ENCODE results near the gene ST8SIA6.

The ST8SIA6 gene

DNA sequence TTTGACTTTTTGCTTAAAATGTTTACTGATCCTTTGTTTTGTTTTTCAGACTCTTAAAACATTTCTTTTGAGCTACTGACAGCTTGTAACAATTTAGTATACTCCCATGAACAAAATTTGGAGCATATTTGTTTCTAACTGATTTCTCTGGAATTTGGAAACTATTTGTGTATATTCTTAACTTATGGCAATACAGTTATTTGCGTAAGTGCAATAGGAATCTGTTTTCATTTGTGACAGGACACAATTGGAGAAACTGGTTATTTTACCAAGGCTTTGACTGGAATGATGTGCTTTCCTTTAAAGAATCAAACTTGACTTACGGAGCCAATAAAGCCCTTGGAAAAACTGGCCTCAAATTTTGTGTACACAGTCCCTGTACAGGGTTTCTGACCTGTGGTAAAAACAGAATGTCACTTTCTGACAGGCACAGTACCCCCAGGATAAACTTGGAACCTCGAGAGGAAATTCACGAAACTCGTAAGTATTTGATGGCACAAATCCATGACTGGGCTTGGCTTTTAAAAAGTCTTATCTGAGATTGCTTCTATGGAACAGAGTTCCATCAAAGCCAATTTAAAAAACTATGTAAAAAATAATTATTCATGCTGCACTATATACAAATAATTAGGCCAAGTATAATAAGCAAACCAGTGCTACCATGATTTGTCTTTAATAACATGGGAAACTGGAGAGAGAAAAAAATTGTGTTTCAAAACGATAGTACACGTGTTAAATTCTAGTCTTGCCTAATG is 70.4 kb downstream of the ST8SIA6 start:
- no peak for DNase-seq

DNA sequence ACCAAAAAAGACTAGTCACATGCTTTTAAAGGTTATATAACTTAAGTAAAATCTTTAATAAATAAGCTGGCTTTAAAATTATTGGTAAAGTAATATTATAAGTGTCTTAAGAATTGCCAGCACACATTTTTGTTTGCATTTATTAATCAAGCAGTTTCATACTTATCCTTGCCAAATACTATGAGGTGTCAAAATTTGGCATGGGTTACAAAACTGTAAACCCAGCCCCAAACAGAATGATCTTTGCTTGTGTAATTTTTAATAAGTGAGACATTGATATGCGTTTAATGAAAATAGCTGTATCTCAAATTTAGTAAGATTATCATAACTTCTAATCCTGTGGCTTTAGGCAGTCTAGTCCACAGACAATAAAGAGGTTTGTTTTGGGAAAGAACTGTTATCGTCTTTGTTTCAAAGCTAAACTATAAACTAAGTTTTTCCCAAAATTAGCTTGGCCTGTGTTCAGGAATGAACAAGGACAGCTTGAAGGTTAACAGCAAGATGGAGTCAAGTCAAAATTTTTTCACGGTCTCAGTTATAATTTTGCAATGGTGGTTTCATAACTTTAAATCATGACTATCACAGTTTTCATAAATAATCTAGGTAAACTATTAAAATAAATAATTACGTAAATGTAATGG is 72.8 kb downstream of the ST8SIA6 start:
- no peak for DNase-seq

DNA sequence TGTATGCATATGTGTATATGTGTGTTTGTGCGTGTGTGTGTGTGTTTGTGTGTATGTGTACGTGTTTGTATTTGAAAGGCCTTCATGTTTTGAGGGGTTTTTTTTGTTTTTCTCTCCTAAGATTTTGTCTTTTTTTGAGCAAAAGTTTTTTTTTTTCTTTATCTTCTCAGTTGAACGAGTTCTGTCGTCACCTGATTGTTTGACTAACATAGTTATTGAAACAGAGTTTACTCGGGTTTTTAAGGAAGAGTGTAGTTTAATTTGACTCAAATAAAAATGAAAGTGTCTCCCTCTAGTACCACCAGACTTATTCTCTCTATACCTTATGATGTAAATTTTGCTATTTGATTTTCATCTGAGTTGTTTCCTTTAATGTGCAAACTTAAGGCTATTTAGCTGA is 73.5 kb downstream of the ST8SIA6 start:
- no peak for DNase-seq

DNA sequence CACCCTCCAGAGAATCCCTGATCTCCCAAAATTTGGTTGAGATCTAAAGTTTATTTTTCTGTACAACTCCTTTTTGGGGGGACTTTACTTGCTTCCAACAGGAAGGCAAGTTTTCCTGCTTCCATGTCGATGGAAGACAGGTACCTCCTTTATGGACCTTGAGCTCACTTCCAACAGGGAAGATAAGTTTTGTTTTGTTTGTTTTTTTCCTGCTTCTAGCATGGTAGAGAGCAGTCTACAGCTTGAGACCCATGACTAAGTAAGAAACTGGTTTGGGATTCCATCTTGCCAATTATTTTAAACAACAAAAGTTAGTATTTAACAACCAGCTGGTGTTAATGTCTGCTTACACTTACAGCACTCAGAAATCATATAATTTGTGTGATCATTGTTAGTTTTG is 74.4 kb downstream of the ST8SIA6 start:
- no peak for DNase-seq

DNA sequence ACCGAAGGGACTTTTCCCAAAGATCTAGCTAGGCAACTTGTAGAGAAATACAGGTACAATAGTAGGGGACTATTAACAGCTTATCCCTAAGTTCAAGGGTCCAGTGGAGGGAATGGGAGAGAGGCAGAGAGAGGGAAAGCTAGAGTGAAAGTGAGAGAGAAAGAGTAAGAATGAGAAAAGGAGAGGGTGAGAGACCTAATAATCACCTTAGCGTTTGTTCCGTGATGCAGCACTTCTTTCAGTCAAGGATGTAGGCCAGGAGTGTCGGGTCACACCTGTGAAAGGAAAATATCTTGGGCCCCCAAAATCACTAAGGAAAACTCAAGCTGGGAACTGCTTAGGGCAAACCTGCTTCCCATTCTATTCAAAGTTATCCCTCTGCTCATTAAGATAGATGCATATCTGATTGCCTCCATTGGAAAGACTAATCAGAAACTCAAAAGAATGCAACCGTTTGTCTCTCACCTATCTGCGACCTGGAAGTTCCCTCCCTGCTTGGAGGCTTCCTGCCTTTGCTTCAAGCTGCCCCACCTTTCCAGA is 75.2 kb downstream of the ST8SIA6 start:
- DNase-seq = no peak

DNA sequence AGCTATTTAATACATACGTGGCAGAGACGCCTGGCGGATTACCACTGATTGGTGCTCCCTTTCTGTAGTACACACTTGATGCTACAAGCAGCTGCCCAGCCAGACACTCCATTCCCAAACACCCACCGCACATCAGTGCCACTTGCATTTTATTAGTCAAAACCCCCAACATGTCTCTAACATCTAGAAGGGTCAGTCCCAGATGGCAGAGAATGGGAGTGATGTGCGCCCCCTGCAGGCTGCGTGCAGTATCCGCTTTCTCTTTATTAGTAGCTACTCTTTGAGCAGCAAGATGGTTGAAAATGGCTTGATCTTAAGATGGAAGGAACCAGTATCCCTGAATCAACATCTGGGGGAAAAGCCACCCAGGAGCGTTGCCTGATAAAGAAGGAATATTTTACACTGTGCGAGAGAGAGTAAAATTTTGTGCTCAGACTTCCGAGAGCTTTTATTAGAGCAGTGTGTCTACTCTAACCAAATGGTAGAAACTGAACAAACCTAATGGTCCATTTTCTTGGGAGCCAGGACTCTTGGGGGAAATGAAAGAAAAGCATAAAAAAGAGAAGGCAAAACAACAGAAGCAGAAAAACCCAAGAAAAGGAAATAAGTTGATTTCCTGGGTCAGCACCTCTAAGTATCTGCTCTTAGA is 78.3 kb downstream of the ST8SIA6 start:
- no peak for DNase-seq

DNA sequence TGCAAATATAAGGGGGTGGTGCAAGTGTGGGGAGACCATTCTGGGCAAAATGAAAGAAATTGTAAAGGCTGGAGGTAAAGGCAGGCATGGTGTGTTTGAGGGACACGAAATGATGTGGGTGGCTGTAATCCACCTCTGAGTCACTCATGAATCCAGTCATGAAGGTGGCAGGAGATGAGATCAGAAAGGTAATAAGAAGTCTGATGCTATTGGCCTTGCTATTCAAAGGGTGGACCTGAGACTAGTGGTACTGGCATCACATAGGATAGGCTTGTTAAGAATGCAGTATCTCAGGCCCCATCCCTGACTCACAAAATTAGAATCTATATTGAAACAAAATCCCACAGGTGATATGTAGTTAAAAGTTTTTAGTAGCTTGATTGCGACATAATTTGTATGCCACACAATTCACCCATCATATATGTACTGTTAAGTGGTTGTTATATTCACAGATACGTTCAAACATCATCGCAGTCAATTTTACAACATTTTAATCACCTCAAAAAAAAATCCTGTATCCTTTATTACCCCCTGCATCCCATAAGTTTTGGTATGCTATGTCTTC is 85.6 kb downstream of the ST8SIA6 start:
- DNase-seq = no peak

DNA sequence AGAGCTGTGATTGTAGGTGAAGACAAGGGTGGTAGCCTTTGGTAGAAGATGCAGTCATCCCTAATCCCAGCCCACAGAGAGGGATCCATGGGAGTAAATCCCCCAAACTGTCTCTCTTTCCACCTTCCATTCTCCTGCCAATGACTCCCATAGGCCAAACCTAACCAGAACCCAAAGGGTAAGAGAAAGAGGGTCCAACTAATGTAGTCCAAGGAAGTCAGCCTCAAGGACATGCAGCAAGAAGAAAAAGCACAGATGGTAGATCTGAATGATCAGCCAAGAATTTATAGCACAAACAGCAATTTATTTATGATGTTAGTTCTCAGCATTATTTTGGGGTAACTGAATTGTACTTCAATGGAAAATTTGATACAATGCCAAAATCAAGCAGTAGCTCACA is 87.7 kb downstream of the ST8SIA6 start:
- DNase-seq = no peak

DNA sequence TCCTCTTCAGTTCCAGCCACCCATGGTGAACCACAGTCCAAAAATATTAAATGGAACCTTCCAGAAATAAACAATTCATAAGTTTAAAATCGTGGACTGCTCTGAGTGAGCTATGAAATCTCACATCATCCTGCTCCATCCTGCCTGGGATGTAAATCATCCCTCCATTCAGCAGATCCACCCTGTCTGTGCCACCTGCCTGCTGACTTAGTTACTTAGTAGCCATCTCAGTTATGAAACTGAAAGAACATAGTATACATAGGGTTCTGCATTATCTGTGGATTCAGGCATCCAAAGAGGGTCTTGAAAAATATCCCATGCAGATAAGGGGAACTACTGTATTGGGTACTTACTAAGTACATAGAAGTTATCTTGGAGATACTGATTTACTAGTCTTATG is 89.0 kb downstream of the ST8SIA6 start:
- no peak for DNase-seq

DNA sequence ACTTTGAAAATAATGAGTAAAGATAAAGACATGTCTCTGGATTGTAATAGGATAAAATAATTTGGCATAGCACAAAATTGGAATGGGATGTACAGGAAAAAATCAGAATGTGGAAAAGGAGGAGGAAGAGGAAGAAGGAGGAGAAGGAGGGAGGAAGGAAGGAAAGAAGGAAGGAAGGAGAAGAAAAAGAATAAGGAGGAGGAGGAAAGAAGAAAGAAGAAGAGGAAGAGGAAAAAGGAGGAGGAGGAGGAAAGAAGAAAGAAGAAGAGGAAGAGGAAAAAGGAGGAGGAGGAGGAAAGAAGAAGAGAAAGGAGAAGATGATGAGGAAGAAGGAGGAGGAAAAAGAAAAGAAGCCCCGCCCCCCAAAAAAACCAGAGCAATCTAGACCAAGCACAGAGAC is 95.9 kb downstream of the ST8SIA6 start:
- DNase-seq = no peak

DNA sequence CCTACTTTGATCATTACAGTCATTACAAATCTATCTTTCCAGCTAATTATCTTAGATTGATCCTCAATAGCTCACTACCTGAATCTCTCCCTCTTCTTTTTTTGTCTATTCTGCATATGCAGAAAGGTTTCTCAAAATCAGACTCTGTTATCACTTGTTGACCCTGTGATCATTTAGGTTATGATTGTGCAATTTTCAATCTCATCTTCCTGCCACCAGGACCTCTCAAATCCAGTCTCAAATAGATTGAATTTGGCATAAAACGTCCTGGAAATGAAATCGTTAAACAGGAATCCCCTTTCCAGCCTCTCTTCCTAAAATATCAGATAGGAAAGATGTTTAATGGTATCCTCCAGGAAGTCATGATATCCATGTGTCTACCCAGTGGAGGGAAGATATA is 96.6 kb downstream of the ST8SIA6 start:
- no peak for DNase-seq

DNA sequence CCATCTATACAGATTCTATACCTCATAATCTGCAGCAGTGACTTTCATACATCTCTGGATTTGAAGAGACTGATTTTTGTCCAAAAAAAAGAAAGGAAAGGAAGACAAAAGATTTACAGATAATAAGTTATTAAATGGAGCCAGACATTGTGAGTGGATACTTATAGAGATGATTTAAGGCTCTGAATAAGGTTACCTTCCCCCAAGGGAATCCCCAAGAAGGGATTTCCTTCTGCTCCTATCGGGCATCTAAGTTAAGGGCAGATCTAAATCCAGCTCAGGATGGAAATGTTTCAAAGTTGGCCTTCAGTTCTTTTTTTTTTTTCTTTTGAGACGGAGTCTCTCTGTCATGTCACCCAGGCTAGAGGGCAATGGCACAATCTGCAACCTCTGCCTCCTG is 97.6 kb downstream of the ST8SIA6 start:
- DNase-seq = no peak

DNA sequence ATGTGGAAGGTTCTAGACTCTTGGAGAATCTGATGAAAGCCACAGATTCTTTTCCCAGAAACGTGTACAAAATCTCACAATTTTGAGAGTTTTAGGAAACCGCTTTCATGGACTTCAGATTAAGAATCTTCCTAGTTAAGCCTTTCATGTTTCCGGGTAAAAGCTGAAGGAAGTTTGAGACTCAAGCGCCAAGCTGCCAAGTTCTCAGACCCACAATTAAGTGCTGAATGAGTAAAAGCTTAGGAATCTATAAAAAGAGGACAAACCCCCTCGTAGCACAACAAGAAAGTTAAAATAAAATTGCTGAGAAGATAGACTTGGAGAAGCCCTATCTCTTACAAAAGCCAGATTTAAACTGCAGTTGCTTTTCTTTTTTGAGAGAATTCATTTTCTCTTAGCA is 99.6 kb downstream of the ST8SIA6 start:
- no peak for DNase-seq

DNA sequence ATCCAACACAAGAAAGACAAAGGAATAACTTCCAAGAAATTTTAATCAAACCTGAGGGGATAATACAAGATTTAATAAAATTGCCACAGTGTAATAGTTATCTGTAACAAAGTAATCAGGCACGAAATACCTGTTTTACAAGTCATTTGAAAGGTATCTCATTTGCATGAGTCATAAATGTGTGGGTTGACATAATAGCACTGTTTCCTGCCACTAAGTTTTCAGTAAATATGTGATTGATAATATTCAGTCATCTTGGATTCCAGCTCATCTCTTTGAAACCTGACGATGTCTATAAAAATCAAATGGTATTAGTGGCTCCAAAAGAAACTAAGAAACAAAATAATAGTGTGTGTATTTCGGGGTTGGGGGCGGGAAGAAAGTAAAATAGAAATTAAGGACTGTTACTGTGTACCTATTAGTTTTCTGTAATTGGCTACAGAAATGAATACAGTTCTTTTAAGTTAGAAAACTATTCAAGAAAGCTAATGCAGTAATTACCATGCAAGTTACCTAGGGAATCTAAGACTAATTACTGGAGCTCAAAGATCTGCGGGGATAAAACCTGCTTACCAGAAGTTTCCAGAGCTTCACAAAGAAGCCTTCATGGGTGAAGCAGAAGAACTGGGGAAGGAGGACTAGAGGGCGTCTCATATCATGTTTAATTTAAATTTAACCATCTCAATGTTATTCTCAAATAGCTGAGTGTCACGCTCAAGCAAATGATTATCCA is 100.7 kb downstream of the ST8SIA6 start:
- no peak for DNase-seq

DNA sequence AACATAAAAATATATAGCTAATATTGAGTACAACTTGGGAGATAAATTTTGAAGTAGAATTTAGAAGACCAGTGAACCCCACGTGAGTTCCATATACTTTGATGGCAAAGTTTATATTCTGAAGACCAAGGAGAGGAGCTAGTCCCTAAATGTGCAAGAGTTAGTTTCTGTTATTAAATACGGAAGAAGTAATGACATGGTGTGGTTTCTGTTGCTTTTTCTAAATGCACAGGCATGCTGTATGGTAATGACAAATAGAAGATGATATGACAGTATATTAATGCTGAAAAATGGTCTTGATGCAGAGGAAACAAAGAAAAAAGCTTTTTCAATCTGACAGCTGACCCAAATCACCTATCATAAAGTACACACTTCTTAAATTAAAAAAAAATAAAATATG is 101.8 kb downstream of the ST8SIA6 start:
- no peak for DNase-seq

DNA sequence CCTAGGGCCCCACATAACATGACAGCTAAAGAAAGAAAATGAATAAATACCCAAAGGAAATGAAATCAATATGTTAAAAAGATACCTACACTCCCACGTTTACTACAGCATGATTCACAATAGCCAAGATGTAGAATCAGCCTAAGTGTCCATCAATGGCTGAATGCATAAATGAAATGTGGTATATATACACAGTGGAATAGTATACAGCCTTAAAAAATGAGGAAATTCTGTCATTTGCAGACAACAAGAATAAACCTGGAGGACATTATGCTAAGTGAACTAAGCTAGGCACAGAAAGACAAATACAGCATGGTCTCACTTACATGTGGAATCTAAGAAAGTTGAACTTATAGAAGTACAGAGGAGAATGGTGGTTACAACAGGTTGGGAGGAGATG is 102.9 kb downstream of the ST8SIA6 start:
- no peak for DNase-seq

DNA sequence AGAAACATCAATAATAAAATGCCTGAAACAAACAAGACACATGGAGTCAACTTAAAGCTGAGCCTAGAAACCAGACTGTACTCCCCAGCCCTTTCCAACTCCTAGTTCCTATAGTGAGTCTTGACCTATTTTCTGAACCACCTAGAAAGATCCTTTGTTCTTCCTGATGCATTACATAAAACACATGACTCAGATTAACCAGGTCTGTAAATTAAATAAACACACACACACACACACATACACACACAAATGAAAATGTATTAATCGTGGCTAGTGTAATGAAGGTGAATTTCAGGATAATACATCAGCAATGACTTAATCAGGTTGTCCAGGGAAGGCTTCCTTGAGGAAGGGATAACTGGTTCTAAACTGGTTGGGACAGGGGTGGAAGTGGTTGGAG is 104.7 kb downstream of the ST8SIA6 start:
- no peak for DNase-seq

DNA sequence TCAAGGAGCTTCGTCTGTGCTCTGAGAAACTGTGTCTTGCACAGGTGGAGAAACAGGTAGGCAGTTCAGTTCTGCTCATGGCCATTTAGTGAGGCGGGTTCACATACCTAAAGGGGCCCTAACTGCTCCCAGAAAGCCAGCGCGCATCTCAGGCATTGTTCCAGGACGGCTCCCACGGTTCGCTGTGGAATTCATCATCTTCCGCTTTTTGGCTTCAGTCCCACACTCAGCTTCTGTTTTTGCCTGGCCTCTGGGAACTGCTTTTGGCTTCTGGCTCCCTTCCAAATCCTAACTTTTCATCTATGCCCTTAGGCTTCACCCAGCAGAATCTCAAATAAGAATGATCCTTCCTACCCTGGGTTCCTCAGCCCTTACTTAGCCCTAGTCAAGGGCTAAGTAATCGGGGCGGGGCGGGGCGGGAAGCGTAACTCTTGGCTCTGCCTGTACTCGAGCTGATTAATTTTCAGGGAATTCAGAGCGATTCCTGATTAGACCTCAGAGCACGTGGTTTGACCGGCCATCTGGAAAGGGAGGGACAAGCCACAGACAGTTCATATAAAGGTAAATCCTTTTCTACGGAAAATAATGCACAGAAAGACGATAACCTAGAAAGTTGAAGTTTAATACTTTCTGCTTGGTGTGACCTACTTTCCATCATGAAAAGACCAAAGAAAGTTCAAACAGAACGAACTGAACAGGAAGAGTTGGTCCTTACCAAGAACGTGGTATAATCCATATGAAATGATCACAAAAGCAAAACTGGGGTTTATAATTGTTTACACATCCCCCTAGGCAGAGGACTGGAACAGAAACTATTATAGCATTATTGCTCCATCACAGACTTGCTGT is 105.7 kb downstream of the ST8SIA6 start:
- no peak for DNase-seq

DNA sequence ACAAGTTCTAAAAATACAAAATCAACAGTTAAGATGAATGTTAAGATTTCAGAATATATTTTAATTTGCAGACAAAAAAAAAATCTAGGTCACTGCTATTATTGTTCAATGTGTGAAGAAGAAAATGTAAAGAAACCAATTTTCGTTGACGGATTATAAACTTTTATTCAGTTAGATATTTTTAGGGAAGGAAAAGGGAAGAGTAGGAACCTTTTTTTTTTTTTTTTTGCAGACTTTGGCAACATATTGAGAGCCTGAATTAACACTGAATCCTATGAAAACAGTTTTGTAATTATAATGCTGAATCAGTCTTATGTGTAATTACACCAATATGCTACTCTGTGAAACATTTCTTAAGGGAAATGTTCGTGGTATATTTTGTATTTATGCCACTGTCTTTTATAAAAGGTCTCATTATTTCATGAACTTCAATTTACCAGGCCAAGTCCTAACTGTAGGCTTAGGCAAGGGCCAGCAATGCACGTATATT is 106.3 kb downstream of the ST8SIA6 start:
- DNase-seq = no peak

DNA sequence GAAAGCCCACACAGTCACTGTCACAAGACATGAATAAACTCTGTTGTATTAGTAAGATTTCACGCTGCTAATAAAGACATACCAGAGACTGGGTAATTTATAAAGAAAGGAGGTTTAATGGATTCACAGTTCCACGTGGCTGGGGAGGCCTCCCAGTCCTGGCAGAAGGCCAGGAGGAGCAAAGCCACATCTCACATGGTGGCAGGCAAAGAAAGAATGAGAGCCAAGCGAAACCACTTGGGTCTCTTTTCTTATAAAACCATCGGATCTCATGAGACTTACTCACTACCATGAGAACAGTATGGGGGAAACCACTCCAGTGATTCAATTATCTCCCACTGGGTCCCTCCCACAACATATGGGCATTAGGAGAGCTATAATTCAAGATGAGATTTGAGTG is 110.2 kb downstream of the ST8SIA6 start:
- no peak for DNase-seq

DNA sequence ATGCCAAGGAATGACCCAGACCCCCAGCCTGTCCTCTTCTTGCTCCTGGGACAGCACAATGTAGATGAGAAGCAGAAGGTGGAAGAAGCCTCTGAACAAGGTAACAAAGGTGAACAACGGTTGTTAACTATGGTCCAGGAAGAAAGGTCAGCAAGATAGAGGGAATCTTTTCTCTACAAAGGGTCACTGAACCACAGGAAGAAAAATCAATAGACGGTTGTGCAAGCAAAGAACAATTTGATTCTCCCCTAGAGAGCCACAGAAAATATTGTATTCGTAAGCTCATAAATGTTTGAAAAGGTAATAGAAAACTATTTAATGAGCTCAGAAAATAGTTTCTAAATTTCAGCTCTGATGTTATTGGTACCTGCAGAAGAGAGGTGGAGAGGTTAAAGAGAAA is 111.3 kb downstream of the ST8SIA6 start:
- no peak for DNase-seq
